H4 (cell line): ENCODE measurements around the gene ADAMTS1. TPM values are rescaled to one million over a fixed set of nuclear protein-coding genes. Genes with fewer than 3 reads are reported as not detected.

Experiments
- DNase-seq: peaks from one replicate; pipeline ENCODE4 v3.0.0-alpha.2; 2015; ENCODE audit warnings: low spot score
- total RNA-seq: library from RNA; depleted of rRNA; stranded (reverse); fragments of >200 nt; shearing (Covaris generic); gene quantifications from 2 replicates; pipeline ENCODE4 v1.2.3, GENCODE V29; 2014

The ADAMTS1 gene
- total RNA-seq, 1 experiment from 2014 or later, result 13.8 TPM

DNA sequence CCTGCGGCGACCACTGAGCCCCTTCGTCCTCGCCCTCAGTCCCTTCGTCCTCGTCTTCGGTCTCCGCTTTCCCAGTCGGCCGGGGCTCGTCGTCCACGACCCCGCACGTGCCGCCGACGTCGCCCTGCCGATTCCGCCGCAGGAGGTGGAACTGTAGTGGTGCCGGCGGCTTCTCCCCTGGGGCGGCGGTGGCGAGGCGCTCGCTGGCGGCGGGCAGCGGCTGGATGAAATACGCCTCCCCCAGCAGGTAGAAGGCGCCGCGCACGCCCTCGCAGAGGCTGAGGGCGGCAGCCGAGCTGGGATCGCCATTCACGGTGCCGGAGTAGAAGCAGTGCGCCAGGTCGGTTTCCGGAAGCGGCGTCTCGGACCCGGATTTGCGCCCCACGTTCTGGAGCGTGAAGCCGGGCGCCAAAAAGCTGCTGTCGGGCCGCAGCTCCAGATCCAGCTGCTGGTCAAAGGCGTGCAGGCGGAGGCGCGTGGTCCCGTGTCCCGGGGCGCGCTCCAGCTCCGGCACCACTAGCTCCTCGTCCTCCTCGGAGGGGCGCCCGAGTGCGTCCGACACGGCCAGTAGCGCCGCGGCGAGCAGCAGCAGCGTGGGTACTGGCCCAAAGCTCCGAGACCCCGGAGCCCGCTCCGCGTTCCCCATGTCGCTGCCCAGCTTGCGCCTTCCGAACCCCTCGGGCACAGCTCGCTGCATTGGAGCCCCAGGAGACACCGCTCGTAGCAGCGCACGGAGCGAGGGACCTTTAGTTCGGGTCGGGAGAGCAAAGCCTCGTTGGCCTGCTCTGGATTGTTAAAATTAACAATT lies 747 bp downstream of the ADAMTS1 start:
- DNase-seq, result peak; percentile 43

- DNase-seq, result peak; percentile 72
These were observed 1.3 kb downstream of the ADAMTS1 start for GRCh38 chr21:26843933-26844257.

GRCh38 chr21:26842974-26843932 lies 2.0 kb downstream of the ADAMTS1 start:
- peak; percentile 97 for DNase-seq

DNA sequence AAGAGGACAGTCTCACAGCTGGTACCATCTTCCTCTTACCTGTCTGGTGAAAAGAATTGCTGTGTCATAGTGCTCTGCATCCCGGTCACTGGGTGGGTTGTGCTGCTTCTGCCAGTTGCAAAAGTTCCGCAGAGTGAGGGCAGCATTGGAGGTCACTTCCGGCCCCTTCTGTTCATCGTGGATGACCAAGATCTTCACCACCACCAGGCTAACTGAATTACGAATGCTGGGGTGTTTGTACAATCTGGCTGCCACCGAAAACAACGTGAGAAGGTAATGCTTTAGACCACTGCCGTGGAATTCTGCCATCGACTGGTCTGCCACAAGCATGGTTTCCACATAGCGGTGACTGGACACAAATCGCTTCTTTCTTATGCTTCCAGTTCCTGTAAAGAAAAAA lies 2.9 kb downstream of the ADAMTS1 start:
- DNase-seq, result peak; percentile 72

DNA sequence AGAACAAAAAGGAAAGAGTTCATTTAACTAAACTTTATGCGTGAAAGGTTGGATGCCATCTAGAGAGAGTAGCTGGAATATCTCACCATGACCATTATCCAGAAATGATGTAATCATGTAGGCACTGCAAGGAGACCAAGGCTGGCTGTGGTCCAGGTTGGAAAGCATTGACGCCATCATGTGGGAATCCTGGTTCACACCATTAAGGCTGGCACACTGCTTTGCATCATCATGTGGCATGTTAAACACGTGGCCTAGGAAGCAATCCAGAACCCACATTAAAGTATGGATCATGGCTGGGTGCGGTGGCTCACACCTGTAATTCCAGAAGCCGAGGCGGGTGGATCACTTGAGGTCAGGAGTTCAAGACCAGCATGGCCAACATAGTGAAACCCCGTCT lies 4.3 kb downstream of the ADAMTS1 start:
- DNase-seq, result peak; percentile 97

- DNase-seq, result no peak
These were observed 5.0 kb downstream of the ADAMTS1 start for GRCh38 chr21:26840201-26840600.

GRCh38 chr21:26837539-26837938 lies 7.7 kb downstream of the ADAMTS1 start:
- no peak for DNase-seq

DNA sequence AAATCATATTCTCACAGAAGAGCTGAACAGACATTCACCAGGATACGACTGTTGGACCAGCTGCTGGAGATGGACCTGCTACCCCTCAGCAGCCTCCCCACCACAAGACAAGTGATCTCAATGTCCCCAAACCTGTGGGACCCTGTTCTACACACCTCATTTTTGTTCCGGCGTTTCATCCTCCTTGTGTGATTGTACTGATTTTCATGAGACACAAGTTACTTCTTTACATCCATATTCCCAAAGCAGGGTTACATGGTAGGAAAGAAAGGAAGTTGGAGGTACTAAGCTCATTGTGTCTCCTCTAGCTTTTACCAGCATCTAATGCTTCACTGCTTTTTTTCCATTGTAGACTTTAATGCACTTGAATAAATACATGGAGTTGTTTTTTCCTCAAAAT lies 8.7 kb downstream of the ADAMTS1 start:
- no peak for DNase-seq

DNA sequence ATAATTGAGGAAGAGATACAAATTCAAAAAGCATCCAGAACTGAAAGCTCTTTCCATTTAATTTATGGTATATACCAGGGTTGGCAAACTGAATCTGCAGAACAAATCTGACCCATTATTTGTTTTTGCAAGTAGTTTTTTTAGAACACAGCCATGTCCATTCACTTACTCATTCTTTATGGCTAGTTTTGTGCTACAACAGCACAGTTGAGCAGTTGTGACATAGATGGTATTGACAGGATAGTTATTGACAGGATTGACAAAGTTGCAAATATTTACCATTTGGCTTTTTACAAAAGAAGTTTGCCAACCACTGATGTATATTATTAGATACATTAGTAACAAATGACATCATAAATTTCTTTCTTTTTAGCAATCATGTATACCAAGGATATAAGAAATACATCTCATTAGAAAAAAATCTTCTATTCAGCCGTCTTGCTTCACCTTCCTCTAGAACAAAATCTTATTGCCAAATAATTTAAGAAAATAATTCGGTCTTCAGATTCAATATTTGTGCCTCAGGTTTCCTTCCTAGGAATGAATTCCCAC lies 9.4 kb downstream of the ADAMTS1 start:
- DNase-seq, result no peak

DNA sequence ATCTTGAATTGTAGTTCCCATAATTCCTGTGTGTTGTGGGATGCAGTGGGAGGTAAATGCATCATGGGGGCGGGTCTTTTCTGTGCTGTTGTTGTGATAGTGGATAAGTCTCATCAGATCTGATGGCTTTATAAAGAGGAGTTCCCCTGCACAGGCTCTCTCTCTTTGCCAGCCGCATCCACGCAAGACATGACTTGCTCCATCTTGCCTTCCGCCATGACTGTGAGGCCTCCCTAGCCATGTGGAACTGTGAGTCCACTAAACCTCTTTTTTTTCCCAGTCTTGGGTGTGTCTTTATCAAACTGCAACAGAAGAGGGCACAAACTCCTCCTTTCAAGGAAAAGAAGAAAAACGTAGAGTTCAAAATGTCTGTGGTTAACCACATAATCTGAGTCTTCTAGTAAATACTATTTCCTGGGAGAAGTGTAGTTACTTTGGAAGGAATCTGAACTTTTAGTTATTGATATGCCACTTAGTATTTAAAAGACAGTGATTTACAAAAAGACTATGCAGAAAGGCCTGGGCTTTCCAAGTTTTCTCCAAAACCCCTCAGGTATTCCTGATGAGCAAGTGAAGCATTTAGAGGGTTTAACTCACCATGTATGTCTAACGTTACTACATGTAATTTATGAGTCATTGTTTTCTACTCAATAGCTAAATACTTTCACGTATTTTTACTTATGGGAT lies 10.0 kb downstream of the ADAMTS1 start:
- peak; percentile 81 for DNase-seq

DNA sequence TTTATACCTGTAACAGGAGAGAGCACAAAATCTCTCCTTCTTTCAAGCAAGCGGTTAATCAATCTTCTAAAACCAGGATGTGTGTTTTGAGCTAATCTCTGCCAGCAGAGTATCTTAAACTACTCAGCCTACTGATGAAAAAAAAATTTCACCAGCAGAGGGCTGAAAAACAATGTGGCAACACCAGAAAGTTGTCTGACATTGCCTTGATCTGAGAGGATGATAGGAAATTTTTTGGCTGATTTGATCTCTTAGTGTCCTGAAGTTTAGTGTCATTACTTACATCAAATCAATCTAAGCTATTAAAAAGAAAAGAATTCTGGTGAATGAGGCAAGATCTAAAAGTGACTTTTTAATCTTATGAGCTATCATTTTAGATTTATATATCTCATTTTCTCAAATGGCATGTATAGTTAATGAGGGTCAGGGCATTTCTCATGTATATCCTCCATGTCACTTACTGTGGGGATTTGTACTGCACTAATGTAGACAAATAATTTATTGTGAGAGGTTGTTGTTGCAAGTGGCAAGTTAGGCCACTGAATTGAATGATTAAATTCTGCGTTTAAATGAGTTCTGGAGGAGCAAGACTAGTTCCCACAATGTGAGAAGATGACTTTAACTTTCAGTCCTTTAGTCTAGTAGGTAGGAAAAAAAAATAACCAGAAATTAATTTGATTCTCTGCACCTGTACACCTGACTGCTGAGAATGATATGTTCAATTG lies 10.9 kb downstream of the ADAMTS1 start:
- no peak for DNase-seq

DNA sequence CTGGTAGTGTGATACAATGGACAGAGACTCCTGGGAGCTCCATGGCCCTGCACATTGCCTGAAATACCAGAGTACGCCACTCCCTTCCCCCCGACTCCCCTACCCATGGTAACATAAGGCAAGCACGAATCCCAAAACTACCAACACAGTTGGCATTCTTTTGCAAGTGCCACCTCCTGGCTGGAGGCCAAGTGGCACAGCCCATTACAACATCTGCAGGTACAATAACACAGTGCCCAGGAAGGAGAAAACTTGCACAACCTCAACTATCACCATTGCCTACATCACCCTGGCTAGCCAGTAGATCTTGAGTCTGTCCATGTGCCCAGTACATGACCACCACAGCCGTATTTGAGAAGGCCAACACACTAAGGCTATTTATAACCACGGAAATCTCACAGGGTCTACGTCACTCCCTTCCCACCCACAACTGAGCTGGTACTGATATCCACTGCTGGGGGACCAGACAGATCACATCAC lies 11.7 kb downstream of the ADAMTS1 start:
- DNase-seq, result no peak

DNA sequence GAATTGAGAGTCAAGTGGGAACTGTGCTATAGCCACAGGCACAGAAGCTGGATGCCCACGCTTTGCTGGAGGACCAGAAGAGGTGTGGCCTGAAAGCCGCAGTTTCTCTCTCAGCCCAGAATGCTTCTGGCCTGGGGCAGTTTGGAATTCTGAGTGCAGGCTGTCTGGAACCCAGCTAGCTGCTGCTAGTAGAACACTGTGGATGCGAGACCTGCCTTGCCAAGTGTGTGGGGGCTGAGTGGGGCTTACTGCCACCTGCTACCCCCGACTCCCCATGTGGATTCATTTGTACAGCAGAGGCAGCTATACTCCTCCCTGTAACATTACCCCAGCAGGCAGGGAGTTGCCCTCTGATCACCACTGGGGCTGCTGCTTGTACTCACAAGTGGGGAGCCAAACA lies 12.2 kb downstream of the ADAMTS1 start:
- DNase-seq, result no peak

DNA sequence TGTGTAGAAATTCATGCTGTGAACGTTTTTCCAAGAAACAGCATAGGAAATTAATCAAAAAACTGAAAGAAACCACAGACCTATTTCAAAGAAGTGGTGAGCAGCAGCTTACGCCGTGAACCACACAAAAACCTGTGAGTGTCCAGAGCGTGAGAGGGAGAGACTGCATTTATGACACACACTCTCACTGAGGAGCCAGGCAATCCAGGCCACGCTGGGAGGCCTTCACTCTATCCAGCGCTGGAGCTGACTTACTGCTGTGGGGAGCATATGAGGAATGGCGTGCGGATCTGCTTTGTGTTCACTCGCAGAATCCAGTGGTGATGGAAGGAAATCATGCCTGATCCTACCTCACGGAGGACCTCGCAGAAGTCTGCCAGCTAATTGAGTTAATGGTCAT lies 12.7 kb downstream of the ADAMTS1 start:
- no peak for DNase-seq

DNA sequence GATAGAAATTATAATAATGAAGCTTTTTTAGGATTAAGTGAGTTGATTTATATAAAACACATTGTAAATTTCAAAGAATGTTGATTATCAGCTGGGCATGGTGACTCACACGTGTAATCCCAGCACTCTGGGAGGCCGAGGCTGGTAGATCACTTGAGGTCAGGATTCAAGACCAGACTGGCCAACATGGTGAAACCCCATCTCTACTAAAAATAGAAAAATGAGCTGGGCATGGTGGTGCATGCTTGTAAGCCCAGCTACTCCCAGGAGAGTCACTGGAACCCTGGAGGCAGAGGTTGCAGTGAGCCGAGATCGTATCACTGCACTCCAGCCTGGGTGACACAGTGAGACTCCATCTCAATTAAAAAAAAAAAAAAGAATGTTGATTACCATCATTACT lies 18.4 kb downstream of the ADAMTS1 start:
- DNase-seq, result no peak

GRCh38 chr21:26820509-26820908 lies 24.7 kb downstream of the ADAMTS1 start:
- no peak for DNase-seq

DNA sequence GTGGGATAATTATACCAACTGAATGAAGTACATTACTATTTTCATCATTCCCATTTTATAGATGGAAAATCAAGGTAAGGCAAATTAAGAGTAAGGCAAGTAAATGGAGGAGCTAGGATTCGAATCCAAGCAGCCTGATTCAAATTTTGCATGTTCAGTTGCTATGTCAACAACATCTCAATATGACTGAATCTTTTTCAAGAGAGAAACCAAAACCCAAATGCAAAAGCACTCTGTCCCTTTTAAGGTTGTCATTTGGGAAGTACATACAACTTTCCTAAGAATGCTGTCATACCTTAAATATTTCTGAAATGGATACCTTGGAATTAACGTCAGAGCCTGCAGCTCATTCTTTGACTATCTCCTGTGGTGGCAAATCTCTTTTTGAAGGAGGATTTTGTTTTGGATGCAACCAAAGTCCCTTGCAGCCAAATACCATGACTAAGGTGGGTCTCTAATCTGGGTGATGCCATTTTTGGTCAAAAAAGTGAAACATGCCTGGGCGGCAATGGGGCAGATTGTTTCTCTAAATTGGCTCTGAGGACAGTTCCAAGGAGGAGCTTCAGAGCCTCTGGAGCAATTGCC lies 25.4 kb downstream of the ADAMTS1 start:
- no peak for DNase-seq

DNA sequence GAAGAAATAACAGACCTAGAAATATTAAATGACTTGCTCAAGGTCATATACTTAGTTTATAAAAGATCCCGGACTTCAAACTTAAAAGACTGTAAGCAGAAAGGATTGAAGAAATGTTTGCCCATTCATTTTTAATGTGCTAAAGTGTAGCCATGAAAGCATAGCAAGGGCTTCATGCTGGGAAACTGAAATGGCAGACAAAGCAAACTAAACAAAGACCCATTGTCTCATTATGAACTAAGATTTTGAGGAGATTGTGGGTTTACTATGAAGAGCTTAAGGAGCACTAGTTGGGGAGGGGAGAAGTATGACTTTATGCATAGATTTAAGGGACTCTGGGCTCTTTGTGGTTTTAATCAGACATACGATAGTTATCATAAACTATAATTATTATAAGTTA lies 26.3 kb downstream of the ADAMTS1 start:
- no peak for DNase-seq

DNA sequence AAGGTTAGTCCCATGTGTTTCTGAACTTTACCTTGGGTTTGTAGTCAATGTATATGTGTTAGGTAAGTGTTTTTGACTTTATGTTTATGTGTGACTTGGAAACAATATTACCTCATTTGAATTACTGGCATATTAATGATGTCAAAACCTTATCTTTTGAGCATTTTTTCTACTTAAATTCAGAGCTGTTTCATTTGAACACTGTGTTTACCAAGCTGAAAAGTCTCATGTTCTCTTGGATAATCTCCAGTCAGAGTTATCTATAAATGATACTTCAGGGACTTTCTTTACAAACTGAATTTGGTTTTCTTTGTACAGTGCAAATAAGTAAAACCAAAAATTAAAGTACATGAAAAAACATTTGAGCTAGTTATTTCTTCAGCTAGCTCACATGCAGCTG lies 30.0 kb downstream of the ADAMTS1 start:
- no peak for DNase-seq

DNA sequence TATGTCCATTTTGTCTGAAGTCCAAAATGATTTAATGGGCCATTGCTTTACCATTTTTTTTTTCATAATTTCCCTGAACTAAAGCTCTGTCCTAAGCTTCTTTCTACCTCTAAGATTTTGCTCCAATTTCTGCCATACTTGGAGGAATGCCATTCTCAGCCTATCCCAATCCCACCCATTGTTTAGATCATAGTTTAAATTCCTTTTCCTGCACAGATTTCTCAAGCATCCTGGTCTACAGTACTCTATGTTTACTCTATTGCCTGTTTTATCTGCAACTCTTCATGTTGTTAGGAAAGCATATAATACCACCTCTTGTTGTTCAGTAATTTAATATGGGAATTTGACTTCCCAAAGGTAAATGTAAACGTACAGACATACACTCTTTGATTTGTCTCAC lies 30.8 kb downstream of the ADAMTS1 start:
- no peak for DNase-seq
